ENCODE measurements around the gene CFAP97D1. TPM values are rescaled to one million over a fixed set of nuclear protein-coding genes. Genes with fewer than 3 reads are reported as not detected.

The CFAP97D1 gene
- total RNA-seq, 4 donors from 2014 or later = 0.19 to 0.22 TPM; not detected in 2

- no peak for TF ChIP-seq CTCF (IDR thresholded peaks at IDR 0.05; ENCODE audit: low read depth)
These were observed 36.4 kb downstream of the CFAP97D1 start for GRCh38 chr17:43816336-43817320.

GRCh38 chr17:43817826-43818225 is 37.6 kb downstream of the CFAP97D1 start:
- no peak for TF ChIP-seq CTCF (IDR thresholded peaks at IDR 0.05; ENCODE audit: low read depth)

GRCh38 chr17:43818966-43819365 is 38.7 kb downstream of the CFAP97D1 start:
- TF ChIP-seq CTCF (IDR thresholded peaks at IDR 0.05; ENCODE audit: low read depth) = no peak

DNA sequence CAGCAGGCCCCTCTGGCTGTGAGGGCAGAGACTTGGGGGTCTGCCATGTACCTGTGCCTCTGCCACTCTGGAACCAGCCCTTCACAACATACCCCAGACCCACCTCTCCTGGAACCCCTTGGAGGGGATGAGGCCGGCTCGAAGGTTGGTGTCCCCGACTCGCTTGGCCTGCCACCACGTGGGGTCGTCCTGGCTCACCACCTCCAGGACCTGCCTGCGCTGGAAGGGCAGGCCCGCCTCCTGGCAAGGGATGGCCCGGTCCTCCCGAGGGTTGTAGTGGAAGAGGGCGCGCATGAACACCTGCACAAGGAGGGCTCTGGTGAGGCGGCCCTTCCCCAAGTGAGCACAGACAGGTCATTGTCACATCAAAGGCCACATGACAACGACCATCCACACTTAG is 40.5 kb downstream of the CFAP97D1 start:
- no peak for TF ChIP-seq CTCF (IDR thresholded peaks at IDR 0.05; ENCODE audit: low read depth)

- no peak for TF ChIP-seq CTCF (IDR thresholded peaks at IDR 0.05; ENCODE audit: low read depth)
These were observed 42.4 kb downstream of the CFAP97D1 start for GRCh38 chr17:43822570-43823190.

DNA sequence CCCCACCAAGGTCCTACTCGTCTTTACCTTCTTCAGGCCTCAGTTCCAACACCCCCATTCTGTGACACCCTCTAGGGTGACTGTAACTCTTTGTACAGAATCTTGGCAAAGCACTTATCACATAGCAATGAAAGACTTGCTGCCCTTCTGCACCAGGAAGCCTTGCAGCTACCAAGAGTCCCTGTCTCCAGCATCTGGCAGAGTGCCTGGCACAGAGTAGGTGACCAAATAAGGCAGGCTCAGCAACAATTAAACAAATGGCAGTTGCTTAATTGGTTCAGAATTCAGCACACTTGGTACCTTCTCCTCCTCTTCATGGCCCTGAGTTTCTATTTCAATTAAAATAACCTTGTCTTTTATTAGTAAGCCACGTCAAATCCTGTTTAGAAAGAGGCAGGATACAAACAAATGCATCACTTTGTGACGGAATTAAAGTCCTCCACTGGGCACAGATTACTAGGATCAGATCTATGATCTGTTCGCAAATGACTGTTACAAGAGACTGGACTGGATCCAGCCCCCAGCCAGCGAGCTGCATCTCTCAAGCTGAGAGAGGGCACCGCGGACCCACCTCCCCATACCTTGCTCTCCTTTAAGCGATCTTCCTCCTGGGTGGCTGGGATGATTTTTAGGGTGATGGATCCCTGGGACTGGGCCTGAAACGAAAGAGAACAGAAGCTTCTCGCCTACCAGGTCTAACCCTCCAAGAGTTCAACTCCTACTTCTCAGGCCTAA is 43.3 kb downstream of the CFAP97D1 start:
- TF ChIP-seq CTCF (IDR thresholded peaks at IDR 0.05; ENCODE audit: low read depth) = no peak

- no peak for TF ChIP-seq CTCF (IDR thresholded peaks at IDR 0.05; ENCODE audit: low read depth)
These were observed 45.3 kb downstream of the CFAP97D1 start for GRCh38 chr17:43825567-43825966.

Data from subcutaneous adipose tissue (tissue), 4 donors.